HL-60 (cell line): ENCODE data around the gene A4GALT.

Experiments
- POLR2AphosphoS5 ChIP-seq: IDR thresholded peaks from 2 replicates; pipeline ENCODE4 v1.6.1; 2012; ENCODE audit warnings: low read depth
- SPI1 ChIP-seq: IDR thresholded peaks from 2 replicates; pipeline ENCODE4 v1.6.1; 2012; ENCODE audit warnings: low read depth, mild to moderate bottlenecking, borderline replicate concordance
- TF ChIP-seq, protein P1 (sequence below): IDR thresholded peaks from one replicate; pipeline ENCODE4 v1.5.1; 2011; ENCODE audit warnings: low read length, control low read depth, inconsistent platforms; ENCODE audit not compliant: insufficient read depth

GRCh38 chr22:42732081-42732480 lies 11.4 kb upstream of the A4GALT start:
- TF ChIP-seq POLR2AphosphoS5, result no peak
- TF ChIP-seq, protein P1, sequence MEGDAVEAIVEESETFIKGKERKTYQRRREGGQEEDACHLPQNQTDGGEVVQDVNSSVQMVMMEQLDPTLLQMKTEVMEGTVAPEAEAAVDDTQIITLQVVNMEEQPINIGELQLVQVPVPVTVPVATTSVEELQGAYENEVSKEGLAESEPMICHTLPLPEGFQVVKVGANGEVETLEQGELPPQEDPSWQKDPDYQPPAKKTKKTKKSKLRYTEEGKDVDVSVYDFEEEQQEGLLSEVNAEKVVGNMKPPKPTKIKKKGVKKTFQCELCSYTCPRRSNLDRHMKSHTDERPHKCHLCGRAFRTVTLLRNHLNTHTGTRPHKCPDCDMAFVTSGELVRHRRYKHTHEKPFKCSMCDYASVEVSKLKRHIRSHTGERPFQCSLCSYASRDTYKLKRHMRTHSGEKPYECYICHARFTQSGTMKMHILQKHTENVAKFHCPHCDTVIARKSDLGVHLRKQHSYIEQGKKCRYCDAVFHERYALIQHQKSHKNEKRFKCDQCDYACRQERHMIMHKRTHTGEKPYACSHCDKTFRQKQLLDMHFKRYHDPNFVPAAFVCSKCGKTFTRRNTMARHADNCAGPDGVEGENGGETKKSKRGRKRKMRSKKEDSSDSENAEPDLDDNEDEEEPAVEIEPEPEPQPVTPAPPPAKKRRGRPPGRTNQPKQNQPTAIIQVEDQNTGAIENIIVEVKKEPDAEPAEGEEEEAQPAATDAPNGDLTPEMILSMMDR, result no peak
- TF ChIP-seq SPI1, result no peak
